Measurements from ENCODE around the gene JUP.

GRCh38 chr17:41769985-41770384 lies 16.5 kb downstream of the JUP start:
- TF ChIP-seq EZH2 (IDR thresholded peaks at IDR 0.05; ENCODE audit: borderline replicate concordance, insufficient read depth, low read length, poor library complexity, severe bottlenecking) (no peak), CTCF (IDR thresholded peaks at IDR 0.05; ENCODE audit: poor library complexity, severe bottlenecking) (no peak), POLR2AphosphoS5 (IDR thresholded peaks at IDR 0.05) (no peak), MXI1 (conservative IDR thresholded peaks at IDR 0.05; ENCODE audit: poor library complexity, severe bottlenecking) (no peak), EP300 (conservative IDR thresholded peaks at IDR 0.05; ENCODE audit: poor library complexity, severe bottlenecking) (no peak)

Measured in neural cell (in vitro differentiated cells).